Spleen (tissue), 7 donors: ENCODE data around the gene ITPRID2.

ENCODE experiments used
- CTCF ChIP-seq, 11 experiments: fragments of 200-600 bp in 7 of 11; fragments of 450-650 bp in 4 of 11; sonication (generic) in 4 of 11; IDR thresholded peaks in 8 of 11; conservative IDR thresholded peaks in 3 of 11; 1 replicate in 7 of 11; 2 replicates in 4 of 11; pipeline versions ENCODE4 v1.4.0 to v1.8.0; 2016 to 2021; ENCODE audit warnings: antibody characterized with exemption in 11 of 11, inconsistent platforms in 4 of 11, mild to moderate bottlenecking in 1 of 11
- POLR2AphosphoS5 ChIP-seq, 3 donors: sonication (generic); formaldehyde crosslinking; IDR thresholded peaks; one replicate each; pipeline ENCODE4 v1.5.1; 2017; ENCODE audit warnings: antibody characterized with exemption in 3 of 3
- donor health status: DM: no; HTN: no; CAD: no; lungs with moderate emphysema.
- donor health status: DM: no; HTN: no; CAD: no.
- donor health status: DM: no; HTN: no; CAD: no.

GRCh38 chr2:181847198-181847556 lies 44.4 kb upstream of the ITPRID2 start:
- no peak for TF ChIP-seq CTCF (IDR thresholded peaks at IDR 0.05 in 8 of 11, conservative IDR thresholded peaks at IDR 0.05 in 3 of 11)
- TF ChIP-seq POLR2AphosphoS5 (IDR thresholded peaks at IDR 0.05) = no peak
